ENCODE measurements around the gene ESM1.

DNA sequence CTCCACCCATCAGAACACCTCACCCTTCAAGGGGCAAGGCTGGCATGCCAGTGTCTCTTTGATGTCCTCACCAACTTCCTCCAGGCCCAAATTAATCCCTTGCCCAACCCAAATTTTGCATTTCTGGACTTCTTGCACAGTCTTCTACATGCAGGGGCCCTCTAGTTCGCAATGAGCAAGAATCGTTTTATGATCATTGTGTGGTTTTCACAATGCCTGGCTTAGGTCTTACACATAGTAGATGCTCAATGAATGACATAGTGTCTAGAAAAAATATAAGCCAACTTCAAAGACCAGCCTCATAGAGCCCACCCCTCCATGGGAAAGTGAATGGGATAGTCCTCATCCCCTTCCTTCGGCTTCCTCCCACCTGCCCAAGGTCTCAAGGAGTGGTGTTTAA lies 9.8 kb upstream of the ESM1 start:
- no peak for TF ChIP-seq SP1 (IDR thresholded peaks at IDR 0.05)
- no peak for TF ChIP-seq FOXA1 (IDR thresholded peaks at IDR 0.05)
- TF ChIP-seq TARDBP (IDR thresholded peaks at IDR 0.05): no peak
- TF ChIP-seq BHLHE40 (IDR thresholded peaks at IDR 0.05; ENCODE audit: borderline replicate concordance): no peak
- no peak for TF ChIP-seq NFRKB (IDR thresholded peaks at IDR 0.05)
- no peak for TF ChIP-seq FOXM1 (IDR thresholded peaks at IDR 0.05; ENCODE audit: borderline replicate concordance)
- TF ChIP-seq, protein P1, sequence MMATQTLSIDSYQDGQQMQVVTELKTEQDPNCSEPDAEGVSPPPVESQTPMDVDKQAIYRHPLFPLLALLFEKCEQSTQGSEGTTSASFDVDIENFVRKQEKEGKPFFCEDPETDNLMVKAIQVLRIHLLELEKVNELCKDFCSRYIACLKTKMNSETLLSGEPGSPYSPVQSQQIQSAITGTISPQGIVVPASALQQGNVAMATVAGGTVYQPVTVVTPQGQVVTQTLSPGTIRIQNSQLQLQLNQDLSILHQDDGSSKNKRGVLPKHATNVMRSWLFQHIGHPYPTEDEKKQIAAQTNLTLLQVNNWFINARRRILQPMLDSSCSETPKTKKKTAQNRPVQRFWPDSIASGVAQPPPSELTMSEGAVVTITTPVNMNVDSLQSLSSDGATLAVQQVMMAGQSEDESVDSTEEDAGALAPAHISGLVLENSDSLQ (IDR thresholded peaks at IDR 0.05): no peak
- TF ChIP-seq SUZ12 (IDR thresholded peaks at IDR 0.05): no peak
- TF ChIP-seq FOXK2 (IDR thresholded peaks at IDR 0.05): no peak
- TF ChIP-seq ELF4 (IDR thresholded peaks at IDR 0.05): no peak
- TF ChIP-seq ZNF384 (IDR thresholded peaks at IDR 0.05): no peak

Measured in HEK293T (cell line).